ENCODE data around the gene PLCG1.
"Not testable (repeated sequence)": the region's sequence is repeated elsewhere in the genome, so short reads cannot be mapped to it uniquely, and the experiment has no call there.

PLCG1 gene

GRCh38 chr20:41136680-41137613, at the start of gene PLCG1:
Gene PLCG1 (plus strand): TSS chr20:41137543. CDS start chr20:41137642, 99 bp downstream.
- peak; percentile 56 for FAIRE-seq
- DNase-seq (ENCODE audit: low spot score): peak; percentile 99

GRCh38 chr20:41087777-41088176, 49.6 kb upstream of the PLCG1 start:
- DNase-seq (ENCODE audit: low spot score): no peak
- no peak for FAIRE-seq

- DNase-seq (ENCODE audit: low spot score) (no peak), FAIRE-seq (no peak)
These were observed 47.8 kb upstream of the PLCG1 start for GRCh38 chr20:41089555-41089954.

- DNase-seq (ENCODE audit: low spot score): no peak
- FAIRE-seq: no peak
These were observed 45.4 kb upstream of the PLCG1 start for GRCh38 chr20:41091927-41092326.

GRCh38 chr20:41094353-41095055, 42.8 kb upstream of the PLCG1 start:
- DNase-seq (ENCODE audit: low spot score) (no peak), FAIRE-seq (no peak)

GRCh38 chr20:41095110-41095969, 42.0 kb upstream of the PLCG1 start:
- DNase-seq (ENCODE audit: low spot score): peak; percentile 67
- no peak for FAIRE-seq

- FAIRE-seq: no peak
- DNase-seq (ENCODE audit: low spot score): no peak
These were observed 38.6 kb upstream of the PLCG1 start for GRCh38 chr20:41098703-41099250.

GRCh38 chr20:41100001-41100480, 37.3 kb upstream of the PLCG1 start:
- DNase-seq (ENCODE audit: low spot score): no peak
- FAIRE-seq: no peak

GRCh38 chr20:41101660-41102059, 35.7 kb upstream of the PLCG1 start:
- DNase-seq (ENCODE audit: low spot score) (no peak), FAIRE-seq (no peak)

- no peak for FAIRE-seq
- DNase-seq (ENCODE audit: low spot score): no peak
These were observed 28.8 kb upstream of the PLCG1 start for GRCh38 chr20:41108531-41108930.

GRCh38 chr20:41110012-41110411, 27.3 kb upstream of the PLCG1 start:
- FAIRE-seq (no peak), DNase-seq (ENCODE audit: low spot score) (no peak)

- FAIRE-seq (no peak), DNase-seq (ENCODE audit: low spot score) (no peak)
These were observed 26.3 kb upstream of the PLCG1 start for GRCh38 chr20:41110930-41111577.

- FAIRE-seq: no peak
These were observed 25.8 kb upstream of the PLCG1 start for GRCh38 chr20:41111578-41111951.

GRCh38 chr20:41116282-41116956, 20.9 kb upstream of the PLCG1 start:
- no peak for DNase-seq (ENCODE audit: low spot score)
- FAIRE-seq: no peak

More at GRCh38 chr20:41111578-41111951, 25.8 kb upstream of the PLCG1 start:
- no peak for DNase-seq (ENCODE audit: low spot score)

GRCh38 chr20:41118159-41118558, 19.2 kb upstream of the PLCG1 start:
- not testable (repeated sequence) for FAIRE-seq; DNase-seq (ENCODE audit: low spot score)

GRCh38 chr20:41118632-41119031, 18.7 kb upstream of the PLCG1 start:
- no peak for FAIRE-seq
- DNase-seq (ENCODE audit: low spot score): no peak

- DNase-seq (ENCODE audit: low spot score) (no peak), FAIRE-seq (no peak)
These were observed 17.5 kb upstream of the PLCG1 start for GRCh38 chr20:41119614-41120561.

- FAIRE-seq (no peak), DNase-seq (ENCODE audit: low spot score) (no peak)
These were observed 15.9 kb upstream of the PLCG1 start for GRCh38 chr20:41121399-41121798.

GRCh38 chr20:41123631-41124030, 13.7 kb upstream of the PLCG1 start:
- FAIRE-seq (no peak), DNase-seq (ENCODE audit: low spot score) (no peak)
